H1 (cell line): ENCODE measurements around the gene NR5A1. TPM values are rescaled to one million over a fixed set of nuclear protein-coding genes. Genes with fewer than 3 reads are reported as not detected.

Experiments
- CTCF ChIA-PET: fragments of 300-600 bp; sonication (Branson Sonifier 250); formaldehyde crosslinking; loops from one replicate; lab custom pipeline; 2021; ENCODE audit not compliant: partially characterized antibody; lab: Charles Lee
- POLR2A ChIA-PET: fragments of 300-600 bp; sonication (Branson Sonifier 250); formaldehyde crosslinking; loops from one replicate; lab custom pipeline; 2021; ENCODE audit warnings: inconsistent platforms; ENCODE audit not compliant: partially characterized antibody; lab: Charles Lee
- DNase-seq, 2 experiments: peaks; one replicate each; pipeline versions ENCODE4 v3.0.0 to v3.0.0-alpha.2; 2010 to 2022; ENCODE audit warnings: low spot score in 2 of 2, low read depth in 1 of 2, mixed read lengths in 1 of 2
- FAIRE-seq: peaks from 2 replicates; lab custom pipeline; 2011; peaks lifted over from hg19 to GRCh38; lab: Jason Lieb, UNC
- H2AFZ ChIP-seq: 2 replicates; pipeline ENCODE4 v1.8.1; 2012; ENCODE audit warnings: low read length, inconsistent platforms
- H2AK5ac ChIP-seq: 2 replicates; pipeline ENCODE4 v1.6.1; 2013; ENCODE audit warnings: low read depth, low read length
- H2BK120ac ChIP-seq: replicated peaks from 2 replicates; pipeline ENCODE3; 2013; ENCODE audit warnings: low read depth, low read length, inconsistent platforms
- H2BK12ac ChIP-seq: 2 replicates; pipeline ENCODE4 v1.6.1; 2013; ENCODE audit warnings: low read depth, low read length
- H2BK15ac ChIP-seq: 2 replicates; pipeline ENCODE4 v1.6.1; 2013; ENCODE audit warnings: low read length
- H2BK20ac ChIP-seq: 2 replicates; pipeline ENCODE4 v1.6.1; 2013; ENCODE audit warnings: low read length
- H2BK5ac ChIP-seq: 2 replicates; pipeline ENCODE4 v1.6.1; 2013; ENCODE audit warnings: low read depth, low read length
- H3K14ac ChIP-seq: 2 replicates; pipeline ENCODE4 v1.6.1; 2013; ENCODE audit warnings: inconsistent platforms; ENCODE audit not compliant: insufficient read length
- H3K18ac ChIP-seq: 2 replicates; pipeline ENCODE4 v1.6.1; 2013; ENCODE audit warnings: low read length; ENCODE audit errors: extremely low read depth
- H3K23ac ChIP-seq: 2 replicates; pipeline ENCODE4 v1.6.1; 2013; ENCODE audit warnings: inconsistent platforms; ENCODE audit not compliant: insufficient read length
- H3K23me2 ChIP-seq: 2 replicates; pipeline ENCODE4 v1.6.1; 2013; ENCODE audit warnings: low read depth, low read length
- H3K27ac ChIP-seq: 2 replicates; pipeline ENCODE4 v1.6.1; 2011; ENCODE audit warnings: low read depth, low read length, inconsistent platforms
- H3K27me3 ChIP-seq, 4 experiments: replicated peaks in 1 of 4; 1 replicate in 1 of 4; 2 replicates in 3 of 4; pipeline versions ENCODE4 v1.6.1 to v1.8.1; 2011 to 2013; ENCODE audit warnings: low read length in 3 of 4, mild to moderate bottlenecking in 3 of 4, inconsistent platforms in 2 of 4, mixed read lengths in 2 of 4, moderate library complexity in 1 of 4; ENCODE audit not compliant: control insufficient read depth in 3 of 4, insufficient read depth in 3 of 4; ENCODE audit errors: extremely low read depth in 1 of 4
- H3K36me3 ChIP-seq, 4 experiments: 2 replicates each; pipeline versions ENCODE4 v1.6.1 to v1.8.1; 2011 to 2013; ENCODE audit warnings: mild to moderate bottlenecking in 4 of 4, low read length in 3 of 4, moderate library complexity in 2 of 4, control low read depth in 1 of 4, inconsistent platforms in 1 of 4; ENCODE audit not compliant: insufficient read depth in 4 of 4, control insufficient read depth in 2 of 4
- H3K4ac ChIP-seq: replicated peaks from 2 replicates; pipeline ENCODE3; 2013; ENCODE audit warnings: low read length, low read depth, mixed read lengths, inconsistent platforms; ENCODE audit not compliant: insufficient read length
- H3K4me1 ChIP-seq, 4 experiments: replicated peaks in 1 of 4; 1 replicate in 1 of 4; 2 replicates in 3 of 4; pipeline versions ENCODE4 v1.6.1 to v1.8.1; 2011 to 2013; ENCODE audit warnings: low read length in 3 of 4, inconsistent platforms in 2 of 4, mixed read lengths in 1 of 4; ENCODE audit not compliant: insufficient read depth in 4 of 4, control insufficient read depth in 3 of 4
- H3K4me2 ChIP-seq, 2 experiments: 2 replicates each; pipeline versions ENCODE4 v1.6.1 to v1.8.1; 2011 to 2013; ENCODE audit warnings: low read depth in 2 of 2, low read length in 2 of 2, control low read depth in 1 of 2, inconsistent platforms in 1 of 2, mild to moderate bottlenecking in 1 of 2; ENCODE audit not compliant: insufficient read depth in 1 of 2
- H3K4me3 ChIP-seq, 4 experiments: fragments of 200-600, 300-600 bp in 1 of 4; sonication (generic), shearing (Covaris generic), sonication (Bioruptor Twin) in 1 of 4; 2 replicates each; pipeline versions ENCODE4 v1.5.1 to v1.8.1; 2011 to 2016; ENCODE audit warnings: low read length in 4 of 4, low read depth in 3 of 4, control low read depth in 2 of 4, inconsistent platforms in 2 of 4, mild to moderate bottlenecking in 2 of 4, mixed read lengths in 1 of 4, moderate library complexity in 1 of 4; ENCODE audit not compliant: insufficient read depth in 2 of 4; ENCODE audit errors: extremely low read depth in 1 of 4
- H3K56ac ChIP-seq: replicated peaks from 2 replicates; pipeline ENCODE3; 2013; ENCODE audit warnings: low read depth, mild to moderate bottlenecking, mixed read lengths, low read length, inconsistent platforms; ENCODE audit not compliant: insufficient read length
- H3K79me1 ChIP-seq: 2 replicates; pipeline ENCODE4 v1.6.1; 2013; ENCODE audit warnings: low read depth, low read length, control low read depth
- H3K79me2 ChIP-seq, 2 experiments: 2 replicates each; pipeline versions ENCODE4 v1.6.1 to v1.8.1; 2012 to 2013; ENCODE audit warnings: low read length in 2 of 2, mild to moderate bottlenecking in 2 of 2, inconsistent platforms in 1 of 2; ENCODE audit not compliant: insufficient read depth in 2 of 2, control insufficient read depth in 1 of 2
- H3K9ac ChIP-seq, 4 experiments: replicated peaks in 1 of 4; 1 replicate in 1 of 4; 2 replicates in 3 of 4; pipeline versions ENCODE4 v1.6.1 to v1.8.1; 2011 to 2013; ENCODE audit warnings: low read depth in 3 of 4, low read length in 3 of 4, control low read depth in 2 of 4, mild to moderate bottlenecking in 2 of 4, moderate library complexity in 2 of 4, inconsistent platforms in 1 of 4; ENCODE audit errors: extremely low read depth in 1 of 4
- H3K9me3 ChIP-seq, 2 experiments: 2 replicates each; pipeline versions ENCODE4 v1.6.1 to v1.8.1; 2012 to 2013; ENCODE audit warnings: mild to moderate bottlenecking in 2 of 2, moderate library complexity in 2 of 2, control low read depth in 1 of 2, inconsistent platforms in 1 of 2, low read depth in 1 of 2, low read length in 1 of 2, mixed read lengths in 1 of 2; ENCODE audit not compliant: insufficient read depth in 2 of 2
- H4K20me1 ChIP-seq, 2 experiments: replicated peaks in 1 of 2; 2 replicates each; pipeline versions ENCODE3 to v1.8.1; 2011 to 2013; ENCODE audit warnings: inconsistent platforms in 2 of 2, low read length in 2 of 2, mild to moderate bottlenecking in 1 of 2; ENCODE audit not compliant: insufficient read depth in 2 of 2, control insufficient read depth in 1 of 2
- H4K5ac ChIP-seq: 2 replicates; pipeline ENCODE4 v1.6.1; 2013; ENCODE audit warnings: low read length, low read depth, mixed read lengths, inconsistent platforms; ENCODE audit not compliant: insufficient read length
- H4K8ac ChIP-seq: 2 replicates; pipeline ENCODE4 v1.8.0; 2013; ENCODE audit warnings: mild to moderate bottlenecking, moderate library complexity, low read length, inconsistent platforms; ENCODE audit not compliant: insufficient read depth; ENCODE audit errors: extremely low read depth
- H4K91ac ChIP-seq: replicated peaks from 2 replicates; pipeline ENCODE3; 2013; ENCODE audit warnings: low read length, mixed read lengths, inconsistent platforms; ENCODE audit not compliant: insufficient read length
- JUN ChIP-seq: IDR thresholded peaks from 2 replicates; pipeline ENCODE4 v1.6.1; 2011; ENCODE audit warnings: low read depth, mild to moderate bottlenecking, improper control_type of control experiment, low read length
- WGBS, 2 experiments: shearing (Covaris generic) in 1 of 2; methylation state at CpG; one replicate each; pipeline versions ENCODE4 v1.1.6 to v1.1.7; 2013 to 2015; ENCODE audit warnings: low lambda C conversion rate in 2 of 2, mixed read lengths in 2 of 2, inconsistent platforms in 1 of 2, low coverage in 1 of 2, missing lambda C conversion rate in 1 of 2; ENCODE audit not compliant: insufficient replicate concordance in 2 of 2, insufficient coverage in 1 of 2, insufficient read length in 1 of 2; ENCODE audit errors: extremely low coverage in 1 of 2, missing lambda C conversion rate in 1 of 2; 5-methylcytosine and 5-hydroxymethylcytosine counted together
- polyA plus RNA-seq, 7 experiments: library from polyadenylated mRNA; depleted of rRNA in 3 of 7; stranded (reverse) in 5 of 7; unstranded in 2 of 7; fragments of >200 nt in 5 of 7; fragments of 200-250 nt in 2 of 7; gene quantifications; 1 replicate in 5 of 7; 2 replicates in 1 of 7; 4 replicates in 1 of 7; pipeline versions ENCODE4 v1.2.1 to v1.2.3, GENCODE V29; 2011 to 2013; ENCODE audit warnings: missing spikeins in 2 of 7, mixed read lengths in 2 of 7
- total RNA-seq: library from RNA; stranded (reverse); fragmentation: NEBNext Ultra II Directional; extraction: Animal tissue kit (Norgen Biotek cat#: 25700); gene quantifications from 2 replicates; pipeline ENCODE4 v1.2.1, GENCODE V29; 2021

The NR5A1 gene
- total and polyA plus RNA-seq, 2 of the 8 experiments (the other 6 are each of a cell fraction or from before 2014, with no cell fraction given) = 0.29 to 0.58 TPM

- no peak for FAIRE-seq
- no peak overlapping the region for H2AFZ ChIP-seq
Measured at GRCh38 chr9:124537926-124538325, 30.7 kb upstream of the NR5A1 start.

More at GRCh38 chr9:124537926-124538325, 30.7 kb upstream of the NR5A1 start:
- Histone ChIP-seq H3K79me1 (no peaks in the 10 kb centered on the region), H3K9ac (no peak overlapping the region), H3K79me2 (no peaks in the 10 kb centered on the region), H3K36me3 (peaks cover 20 to 53% (median 43%) of the 10 kb centered on the region in 4 experiments), H3K23ac (no peak overlapping the region), H3K9me3 (no peaks in the 10 kb centered on the region), H2BK20ac (no peak overlapping the region), H2BK15ac (no peak overlapping the region), H4K5ac (no peak overlapping the region), H3K27me3 (no peaks in the 10 kb centered on the region), H3K23me2 (no peaks in the 10 kb centered on the region), H2BK12ac (no peak overlapping the region), H3K27ac (no peak overlapping the region), H2BK120ac (no peak overlapping the region), H3K18ac (no peak overlapping the region), H2AK5ac (no peak overlapping the region), H4K91ac (no peak overlapping the region), H3K4me3 (no peak overlapping the region), H3K4me1 (no peaks in the 10 kb centered on the region), H3K14ac (no peak overlapping the region), H4K20me1 (peaks cover 0 to 2% of the 10 kb centered on the region in 2 experiments), H2BK5ac (no peak overlapping the region), H4K8ac (no peak overlapping the region; the same call in 1 of the 2 replicates), H3K4ac (no peak overlapping the region), H3K4me2 (no peak overlapping the region), H3K56ac (no peak overlapping the region)
- POLR2A ChIA-PET = no interaction called here
- 91% methylated on average over 8 of the region's 8 CpGs; no CpG with 5 or more reads in 1 of the 2 experiments for WGBS, 2 experiments
- TF ChIP-seq JUN = no peak
- no peak for DNase-seq
- CTCF ChIA-PET = interaction anchor here (0.5 to 9.8 kb wide), 17 partner anchors 14 to 431 kb away, joined by 3 to 234 read pairs (median 9); no protein-coding TSS in a partner anchor
